Measurements from ENCODE around the gene TFF3.
A peak's percentile ranks its signal among the peaks of the same experiment; 100 is the strongest.

Gene TFF3

GRCh38 chr21:42319851-42320572 lies 4.8 kb upstream of the TFF3 start:
- DNase-seq: no peak

GRCh38 chr21:42319376-42319775 lies 4.2 kb upstream of the TFF3 start:
- no peak for DNase-seq

GRCh38 chr21:42317826-42318746 lies 2.9 kb upstream of the TFF3 start:
- DNase-seq: no peak

GRCh38 chr21:42317341-42317741 lies 2.1 kb upstream of the TFF3 start:
- no peak for DNase-seq

GRCh38 chr21:42316891-42317290 lies 1.7 kb upstream of the TFF3 start:
- no peak for DNase-seq

GRCh38 chr21:42314616-42315295 lies 453 bp downstream of the TFF3 start:
- no peak for DNase-seq

GRCh38 chr21:42313501-42313969 lies 1.7 kb downstream of the TFF3 start:
- DNase-seq: no peak

GRCh38 chr21:42312626-42313104 lies 2.5 kb downstream of the TFF3 start:
- DNase-seq: no peak

GRCh38 chr21:42311816-42312625 lies 3.2 kb downstream of the TFF3 start:
- DNase-seq: no peak

GRCh38 chr21:42311160-42311559 lies 4.0 kb downstream of the TFF3 start:
- no peak for DNase-seq

GRCh38 chr21:42310411-42311001 lies 4.7 kb downstream of the TFF3 start:
- DNase-seq: no peak

GRCh38 chr21:42309753-42310213 lies 5.4 kb downstream of the TFF3 start:
- peak; percentile 75 for DNase-seq

- DNase-seq: no peak
Observed at GRCh38 chr21:42308914-42309752, 6.1 kb downstream of the TFF3 start.

GRCh38 chr21:42308161-42308913 lies 6.9 kb downstream of the TFF3 start:
- no peak for DNase-seq

GRCh38 chr21:42307106-42307505 lies 8.1 kb downstream of the TFF3 start:
- DNase-seq: no peak

- DNase-seq: no peak
Observed at GRCh38 chr21:42306366-42307035, 8.7 kb downstream of the TFF3 start.

- DNase-seq: no peak
Observed at GRCh38 chr21:42305707-42306147, 9.5 kb downstream of the TFF3 start.

GRCh38 chr21:42304556-42305454 lies 10.4 kb downstream of the TFF3 start:
- no peak for DNase-seq

Measured in stimulated activated CD4-positive, alpha-beta T cell treated with anti-CD3 and anti-CD28 coated beads, Interleukin-4, amount 100 ng/mL, for 24 hours (primary cell).